HL-60 (cell line): ENCODE results near the gene CNDP1.

Experiments
- POLR2AphosphoS5 ChIP-seq: IDR thresholded peaks from 2 replicates; pipeline ENCODE4 v1.6.1; 2012; ENCODE audit warnings: low read depth
- TF ChIP-seq, protein P1 (sequence below): IDR thresholded peaks from one replicate; pipeline ENCODE4 v1.5.1; 2011; ENCODE audit warnings: low read length, control low read depth, inconsistent platforms; ENCODE audit not compliant: insufficient read depth

DNA sequence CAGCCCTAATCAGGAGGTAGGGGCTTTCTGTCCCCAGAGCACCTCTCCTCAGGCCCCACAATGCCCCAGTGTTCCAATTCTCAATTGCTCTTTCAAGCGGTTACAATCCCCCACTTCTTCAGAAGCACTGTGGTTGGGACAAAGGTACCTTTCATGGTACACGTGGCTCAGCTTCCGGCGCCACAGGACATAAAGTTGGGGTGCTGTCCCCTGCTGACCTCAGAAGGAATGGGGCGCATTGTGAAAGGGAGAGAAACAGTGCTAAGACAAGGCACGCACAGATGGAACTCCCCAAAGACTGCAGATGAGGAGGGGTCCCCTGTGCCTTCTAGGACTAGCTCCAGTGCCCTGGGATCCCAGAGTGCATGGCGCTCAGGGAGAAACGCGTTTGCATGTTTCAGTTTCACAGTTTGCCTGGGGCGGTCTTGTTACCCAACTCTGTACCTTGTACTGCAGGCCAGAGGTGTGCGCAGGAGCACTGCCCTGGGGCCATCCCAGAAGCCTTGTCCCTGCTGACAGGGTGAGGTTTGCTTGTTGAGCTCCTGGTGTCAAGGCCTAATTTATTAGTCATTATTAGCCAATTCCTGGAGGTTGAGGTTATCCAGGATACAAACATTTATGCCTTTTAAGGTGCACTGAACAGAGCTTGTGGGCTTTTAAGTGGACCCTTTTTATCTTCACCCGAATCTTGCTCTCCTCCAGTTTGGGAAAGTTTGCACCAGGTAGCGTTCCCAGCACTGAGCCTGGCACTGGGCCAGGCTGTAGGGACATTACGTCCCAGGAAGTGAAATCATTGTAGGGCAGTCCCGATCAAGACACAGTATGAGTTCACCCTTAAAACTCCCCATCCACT, 7.6 kb downstream of the CNDP1 start:
- TF ChIP-seq, protein P1, sequence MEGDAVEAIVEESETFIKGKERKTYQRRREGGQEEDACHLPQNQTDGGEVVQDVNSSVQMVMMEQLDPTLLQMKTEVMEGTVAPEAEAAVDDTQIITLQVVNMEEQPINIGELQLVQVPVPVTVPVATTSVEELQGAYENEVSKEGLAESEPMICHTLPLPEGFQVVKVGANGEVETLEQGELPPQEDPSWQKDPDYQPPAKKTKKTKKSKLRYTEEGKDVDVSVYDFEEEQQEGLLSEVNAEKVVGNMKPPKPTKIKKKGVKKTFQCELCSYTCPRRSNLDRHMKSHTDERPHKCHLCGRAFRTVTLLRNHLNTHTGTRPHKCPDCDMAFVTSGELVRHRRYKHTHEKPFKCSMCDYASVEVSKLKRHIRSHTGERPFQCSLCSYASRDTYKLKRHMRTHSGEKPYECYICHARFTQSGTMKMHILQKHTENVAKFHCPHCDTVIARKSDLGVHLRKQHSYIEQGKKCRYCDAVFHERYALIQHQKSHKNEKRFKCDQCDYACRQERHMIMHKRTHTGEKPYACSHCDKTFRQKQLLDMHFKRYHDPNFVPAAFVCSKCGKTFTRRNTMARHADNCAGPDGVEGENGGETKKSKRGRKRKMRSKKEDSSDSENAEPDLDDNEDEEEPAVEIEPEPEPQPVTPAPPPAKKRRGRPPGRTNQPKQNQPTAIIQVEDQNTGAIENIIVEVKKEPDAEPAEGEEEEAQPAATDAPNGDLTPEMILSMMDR: no peak
- no peak for TF ChIP-seq POLR2AphosphoS5
